Ovary (tissue), 3 donors: ENCODE data around the gene ERFL.

Experiments
- CTCF ChIP-seq, 3 donors: fragments of 450-650 bp in 2 of 3; fragments of 200-600 bp in 1 of 3; IDR thresholded peaks; one replicate each; pipeline versions ENCODE4 v1.5.1 to v1.8.0; 2016 to 2022; ENCODE audit warnings: antibody characterized with exemption in 3 of 3, mild to moderate bottlenecking in 1 of 3
- EP300 ChIP-seq: sonication (generic); formaldehyde crosslinking; IDR thresholded peaks from one replicate; pipeline ENCODE4 v1.6.1; 2017; ENCODE audit warnings: antibody characterized with exemption
- donor health status: DM: no; HTN: no; CAD: no.

GRCh38 chr19:41872384-41872774 is 55.9 kb downstream of the ERFL start:
- TF ChIP-seq CTCF (IDR thresholded peaks at IDR 0.05) (no peak), EP300 (no peak)
